Measurements from ENCODE around the gene TMEM258.
A peak's percentile ranks its signal among the peaks of the same experiment; 100 is the strongest.

Gene TMEM258

DNA sequence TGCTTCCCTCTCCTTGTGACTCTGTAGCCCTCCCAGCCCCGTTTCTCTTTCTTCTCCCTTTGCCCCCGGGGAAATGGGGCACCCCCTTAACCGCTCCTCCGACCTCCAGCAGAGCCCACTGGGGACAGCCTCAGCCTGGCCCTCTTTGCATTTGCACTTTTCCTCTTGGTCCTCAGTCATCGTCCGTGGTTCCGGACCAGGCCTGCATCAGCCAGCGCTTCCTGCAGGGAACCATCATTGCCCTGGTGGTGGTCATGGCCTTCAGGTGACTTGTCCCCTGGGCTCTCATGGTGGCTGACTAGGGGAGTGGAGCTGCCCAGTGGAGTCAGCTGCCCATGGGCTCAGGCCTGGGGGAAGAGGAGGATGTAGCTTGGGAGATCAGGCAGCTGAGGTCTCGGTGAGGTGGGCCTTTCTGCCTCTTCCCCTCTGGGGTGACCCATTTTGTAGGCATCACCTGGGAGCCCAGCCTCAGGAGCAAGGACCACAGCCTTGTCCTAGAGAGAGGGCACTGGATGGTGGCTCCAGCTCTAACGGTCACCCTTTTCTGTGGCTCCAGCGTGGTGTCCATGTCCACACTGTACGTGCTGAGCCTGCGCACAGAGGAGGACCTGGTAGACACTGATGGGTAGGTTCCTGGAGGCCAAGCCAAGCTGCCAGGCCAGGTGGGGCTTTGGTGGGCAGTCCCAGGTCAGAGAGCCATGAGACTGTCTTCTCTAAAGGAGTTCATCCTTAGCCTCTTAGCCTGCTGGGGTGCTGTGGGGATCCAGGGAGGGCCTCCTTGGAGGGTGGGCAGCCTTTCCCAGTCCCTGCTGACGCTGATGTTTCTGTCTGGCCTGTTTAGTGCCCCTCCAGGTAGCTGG lies 12.5 kb downstream of the TMEM258 start:
- FAIRE-seq = no peak
- TF ChIP-seq POLR2A (IDR thresholded peaks at IDR 0.05; ENCODE audit: low read depth, low read length) = no peak
- TF ChIP-seq POLR2AphosphoS5 (IDR thresholded peaks at IDR 0.05; ENCODE audit: low read depth, low read length) = no peak
- no peak for TF ChIP-seq TAF1 (IDR thresholded peaks at IDR 0.05; ENCODE audit: borderline replicate concordance, low read depth, low read length)
- DNase-seq (ENCODE audit: insufficient read length) = peak; percentile 13

DNA sequence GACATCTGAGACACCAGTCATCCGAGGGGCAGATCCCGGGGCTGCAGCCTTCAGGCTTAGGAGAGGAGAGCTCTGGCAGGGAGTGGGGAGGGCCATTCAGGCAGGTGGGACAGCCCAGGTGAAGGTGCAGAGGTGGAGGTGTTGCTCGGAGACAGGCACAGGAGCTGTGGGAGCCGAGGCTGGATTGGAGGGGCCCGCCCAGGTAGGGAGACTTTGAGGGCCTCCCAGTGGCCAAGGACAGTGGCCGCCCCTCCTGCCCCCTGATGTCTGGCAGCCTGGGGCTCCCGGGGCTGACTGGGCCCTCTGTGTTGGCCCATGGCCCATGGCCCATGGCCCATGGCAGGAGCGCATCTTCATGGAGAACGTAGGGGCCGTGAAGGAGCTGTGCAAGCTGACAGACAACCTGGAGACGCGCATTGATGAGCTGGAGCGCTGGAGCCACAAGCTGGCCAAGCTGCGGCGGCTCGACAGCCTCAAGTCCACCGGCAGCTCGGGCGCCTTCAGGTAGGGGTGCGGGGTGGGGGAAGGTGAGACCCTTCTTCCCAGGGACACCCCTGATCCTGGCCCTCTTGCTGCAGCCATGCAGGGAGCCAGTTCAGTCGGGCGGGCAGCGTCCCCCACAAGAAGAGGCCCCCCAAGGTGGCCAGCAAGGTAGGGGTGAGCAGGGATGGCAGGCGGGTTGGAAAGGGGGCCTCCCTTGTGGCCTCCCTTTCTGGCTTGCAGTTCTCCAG lies 13.3 kb downstream of the TMEM258 start:
- TF ChIP-seq POLR2AphosphoS5 (IDR thresholded peaks at IDR 0.05; ENCODE audit: low read depth, low read length) (no peak), POLR2A (IDR thresholded peaks at IDR 0.05; ENCODE audit: low read depth, low read length) (no peak), TAF1 (IDR thresholded peaks at IDR 0.05; ENCODE audit: borderline replicate concordance, low read depth, low read length) (no peak)
- peak; percentile 13 for DNase-seq (ENCODE audit: insufficient read length)
- FAIRE-seq = no peak

GRCh38 chr11:61778357-61778886 lies 14.0 kb downstream of the TMEM258 start:
- DNase-seq (ENCODE audit: insufficient read length) = no peak
- FAIRE-seq = no peak
- TF ChIP-seq POLR2AphosphoS5 (IDR thresholded peaks at IDR 0.05; ENCODE audit: low read depth, low read length) (no peak), POLR2A (IDR thresholded peaks at IDR 0.05; ENCODE audit: low read depth, low read length) (no peak), TAF1 (IDR thresholded peaks at IDR 0.05; ENCODE audit: borderline replicate concordance, low read depth, low read length) (no peak)

DNA sequence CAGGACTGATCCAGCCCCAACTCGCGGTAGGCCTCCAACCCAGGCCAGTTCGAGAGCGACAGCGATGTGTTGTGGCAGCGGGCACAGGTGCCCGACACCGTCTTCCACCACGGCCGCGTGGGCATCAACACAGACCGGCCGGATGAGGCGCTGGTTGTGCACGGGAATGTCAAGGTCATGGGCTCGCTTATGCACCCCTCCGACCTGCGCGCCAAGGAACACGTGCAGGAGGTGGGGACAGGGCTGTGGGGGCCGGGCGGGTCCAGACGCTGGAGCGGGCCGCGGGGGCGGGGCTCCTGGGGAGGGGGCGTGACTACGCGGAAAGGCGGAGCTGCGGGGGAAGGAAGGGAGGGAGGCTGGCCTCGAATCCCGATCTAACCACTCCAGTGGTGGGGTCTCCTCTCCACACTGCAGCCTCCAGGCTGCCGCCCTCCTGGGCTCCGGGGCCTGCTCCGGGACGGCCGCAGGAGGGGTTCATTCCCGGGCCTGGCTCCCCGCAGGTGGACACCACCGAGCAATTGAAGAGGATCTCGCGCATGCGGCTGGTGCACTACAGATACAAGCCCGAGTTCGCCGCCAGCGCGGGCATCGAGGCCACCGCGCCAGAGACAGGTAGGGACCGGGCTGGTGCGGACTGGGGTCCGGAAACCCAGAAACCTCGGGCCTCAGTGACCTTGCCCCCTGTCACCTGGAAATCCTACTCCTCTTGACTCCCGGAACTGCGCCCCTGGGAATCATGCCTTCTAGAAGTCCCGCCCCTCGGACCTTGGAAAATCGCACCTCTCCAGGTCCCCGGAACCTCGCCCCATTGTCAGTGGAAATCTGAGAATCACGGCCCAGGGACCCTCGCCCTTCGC lies 14.9 kb downstream of the TMEM258 start:
- DNase-seq (ENCODE audit: insufficient read length) (peak; percentile 70), FAIRE-seq (peak; percentile 27)
- no peak for TF ChIP-seq TAF1 (IDR thresholded peaks at IDR 0.05; ENCODE audit: borderline replicate concordance, low read depth, low read length)
- no peak for TF ChIP-seq POLR2AphosphoS5 (IDR thresholded peaks at IDR 0.05; ENCODE audit: low read depth, low read length)
- TF ChIP-seq POLR2A (IDR thresholded peaks at IDR 0.05; ENCODE audit: low read depth, low read length) = no peak

DNA sequence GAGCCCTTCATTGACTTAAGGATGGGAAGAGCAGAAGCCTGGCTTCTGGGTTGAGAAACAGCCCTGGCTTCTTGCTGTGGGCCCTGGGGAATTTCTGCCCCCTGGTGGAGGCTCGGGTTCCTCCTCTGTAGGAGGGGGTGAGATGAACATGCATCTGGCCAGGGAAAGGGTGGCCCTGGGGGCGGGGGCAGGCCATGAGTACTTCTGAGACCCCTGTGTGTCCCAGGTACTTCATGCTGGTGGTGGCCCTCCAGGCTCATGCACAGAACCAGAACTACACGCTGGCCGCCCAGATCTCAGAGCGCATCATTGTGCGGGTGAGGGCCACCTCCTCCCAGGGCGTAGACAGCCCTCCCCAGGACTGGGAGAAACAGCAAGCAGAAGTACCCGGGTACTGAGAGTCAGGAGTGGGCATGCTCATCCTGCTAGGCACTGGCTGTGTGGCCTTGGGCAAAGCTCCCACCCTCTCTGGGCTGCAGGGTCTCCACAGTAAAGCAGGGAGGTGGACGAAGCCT lies 15.8 kb downstream of the TMEM258 start:
- TF ChIP-seq TAF1 (IDR thresholded peaks at IDR 0.05; ENCODE audit: borderline replicate concordance, low read depth, low read length) (no peak), POLR2AphosphoS5 (IDR thresholded peaks at IDR 0.05; ENCODE audit: low read depth, low read length) (no peak), POLR2A (IDR thresholded peaks at IDR 0.05; ENCODE audit: low read depth, low read length) (no peak)
- FAIRE-seq (peak; percentile 67), DNase-seq (ENCODE audit: insufficient read length) (peak; percentile 94)

DNA sequence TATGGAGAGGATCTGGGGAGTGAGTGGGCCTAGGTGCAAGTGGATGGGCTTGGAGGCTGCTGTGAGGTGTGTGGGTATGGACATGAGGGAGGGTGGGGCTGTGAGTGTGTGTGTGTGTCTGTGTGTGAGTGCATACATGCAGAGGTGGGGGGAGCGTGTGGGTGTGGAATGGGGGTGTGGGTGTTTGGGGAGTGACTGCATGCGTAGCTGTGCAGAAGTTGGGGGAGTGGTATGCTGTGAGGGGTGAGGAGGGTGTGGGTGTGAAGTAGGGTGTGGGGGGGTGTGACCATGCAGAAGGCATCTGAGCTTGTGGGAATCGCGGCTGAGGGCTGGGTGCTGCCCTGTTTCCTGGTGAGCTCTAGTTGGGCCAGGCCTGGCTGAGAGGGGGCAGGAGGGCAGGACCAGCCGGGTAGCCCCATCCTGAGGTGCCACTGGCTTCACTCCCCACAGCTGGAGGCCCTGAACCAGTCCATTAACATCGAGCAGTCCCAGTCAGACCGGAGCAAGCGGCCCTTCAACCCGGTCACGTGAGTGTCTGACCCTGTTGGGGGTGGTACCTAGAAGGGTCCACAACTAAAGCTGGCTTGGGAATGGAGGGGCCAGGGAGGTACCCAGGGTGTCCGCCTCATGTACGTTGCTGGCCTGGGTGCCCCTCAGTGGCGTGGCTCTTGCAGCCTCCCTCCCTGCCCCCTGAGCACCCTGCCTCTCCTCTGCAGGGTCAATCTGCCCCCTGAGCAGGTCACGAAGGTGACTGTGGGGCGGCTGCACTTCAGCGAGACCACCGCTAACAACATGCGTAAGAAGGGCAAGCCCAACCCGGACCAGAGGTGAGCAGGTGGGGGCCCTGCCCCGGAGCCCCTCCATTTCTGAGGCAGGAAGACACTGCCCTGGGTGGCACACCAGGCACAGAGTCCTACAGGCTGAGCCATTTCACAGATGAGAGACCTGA lies 16.5 kb downstream of the TMEM258 start:
- TF ChIP-seq TAF1 (IDR thresholded peaks at IDR 0.05; ENCODE audit: borderline replicate concordance, low read depth, low read length) = no peak
- FAIRE-seq = no peak
- DNase-seq (ENCODE audit: insufficient read length) = no peak

- DNase-seq (ENCODE audit: insufficient read length) = no peak
- no peak for FAIRE-seq
- TF ChIP-seq TAF1 (IDR thresholded peaks at IDR 0.05; ENCODE audit: borderline replicate concordance, low read depth, low read length) (no peak), POLR2AphosphoS5 (IDR thresholded peaks at IDR 0.05; ENCODE audit: low read depth, low read length) (no peak), POLR2A (IDR thresholded peaks at IDR 0.05; ENCODE audit: low read depth, low read length) (no peak)
Measured at GRCh38 chr11:61775106-61775505, 17.3 kb downstream of the TMEM258 start.

DNA sequence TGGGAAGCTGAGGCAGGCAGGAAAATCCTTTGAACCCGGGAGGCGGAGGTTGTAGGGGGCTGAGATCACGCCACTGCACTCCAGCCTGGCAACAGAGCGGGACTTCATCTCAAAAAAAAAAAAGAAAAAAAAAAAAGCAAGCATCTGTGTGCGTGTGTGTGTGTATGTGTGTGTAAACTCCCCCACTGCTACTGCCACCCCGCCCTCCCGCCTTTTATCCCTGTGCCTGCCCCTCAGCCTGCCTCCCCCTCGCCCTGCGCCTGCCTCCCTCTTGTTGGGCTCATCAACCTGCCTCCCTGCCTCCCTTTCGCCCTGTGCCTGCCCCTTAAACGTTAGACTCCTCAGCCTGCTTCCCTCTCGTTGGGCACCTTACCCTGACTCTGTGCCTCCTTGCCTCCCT lies 18.0 kb downstream of the TMEM258 start:
- DNase-seq (ENCODE audit: insufficient read length) = no peak
- no peak for TF ChIP-seq POLR2AphosphoS5 (IDR thresholded peaks at IDR 0.05; ENCODE audit: low read depth, low read length)
- TF ChIP-seq TAF1 (IDR thresholded peaks at IDR 0.05; ENCODE audit: borderline replicate concordance, low read depth, low read length) = no peak
- TF ChIP-seq POLR2A (IDR thresholded peaks at IDR 0.05; ENCODE audit: low read depth, low read length) = no peak
- no peak for FAIRE-seq

- DNase-seq (ENCODE audit: insufficient read length) = no peak
- no peak for TF ChIP-seq TAF1 (IDR thresholded peaks at IDR 0.05; ENCODE audit: borderline replicate concordance, low read depth, low read length)
- TF ChIP-seq POLR2AphosphoS5 (IDR thresholded peaks at IDR 0.05; ENCODE audit: low read depth, low read length) = no peak
- FAIRE-seq = no peak
Measured at GRCh38 chr11:61773809-61774208, 18.6 kb downstream of the TMEM258 start.

DNA sequence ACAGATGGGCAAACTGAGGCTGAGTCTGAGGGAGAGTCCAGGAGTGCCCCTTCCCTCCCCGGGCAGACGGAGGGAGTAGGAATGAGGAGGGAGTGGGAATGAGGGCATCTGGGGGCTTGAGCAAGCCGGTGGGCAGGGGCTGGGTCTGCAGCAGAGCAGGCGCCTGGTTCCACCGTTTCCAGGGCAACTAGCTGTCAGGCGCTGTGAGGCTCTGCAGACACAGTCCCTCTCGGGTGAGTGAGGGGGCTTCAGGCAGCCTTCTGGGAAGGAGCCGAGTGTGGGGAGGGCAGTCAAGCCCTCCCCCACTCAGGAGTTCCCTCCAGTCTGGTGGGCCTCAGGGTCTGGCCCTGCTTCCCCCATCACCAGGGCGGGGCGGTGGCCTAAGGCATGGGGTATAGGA lies 19.0 kb downstream of the TMEM258 start:
- no peak for DNase-seq (ENCODE audit: insufficient read length)
- TF ChIP-seq POLR2AphosphoS5 (IDR thresholded peaks at IDR 0.05; ENCODE audit: low read depth, low read length) (no peak), TAF1 (IDR thresholded peaks at IDR 0.05; ENCODE audit: borderline replicate concordance, low read depth, low read length) (no peak), POLR2A (IDR thresholded peaks at IDR 0.05; ENCODE audit: low read depth, low read length) (no peak)
- no peak for FAIRE-seq
